ENCODE data around the gene TMEM170A.
A peak's percentile ranks its signal among the peaks of the same experiment; 100 is the strongest.
"Not testable (repeated sequence)": the region's sequence is repeated elsewhere in the genome, so short reads cannot be mapped to it uniquely, and the experiment has no call there.

TMEM170A gene

DNA sequence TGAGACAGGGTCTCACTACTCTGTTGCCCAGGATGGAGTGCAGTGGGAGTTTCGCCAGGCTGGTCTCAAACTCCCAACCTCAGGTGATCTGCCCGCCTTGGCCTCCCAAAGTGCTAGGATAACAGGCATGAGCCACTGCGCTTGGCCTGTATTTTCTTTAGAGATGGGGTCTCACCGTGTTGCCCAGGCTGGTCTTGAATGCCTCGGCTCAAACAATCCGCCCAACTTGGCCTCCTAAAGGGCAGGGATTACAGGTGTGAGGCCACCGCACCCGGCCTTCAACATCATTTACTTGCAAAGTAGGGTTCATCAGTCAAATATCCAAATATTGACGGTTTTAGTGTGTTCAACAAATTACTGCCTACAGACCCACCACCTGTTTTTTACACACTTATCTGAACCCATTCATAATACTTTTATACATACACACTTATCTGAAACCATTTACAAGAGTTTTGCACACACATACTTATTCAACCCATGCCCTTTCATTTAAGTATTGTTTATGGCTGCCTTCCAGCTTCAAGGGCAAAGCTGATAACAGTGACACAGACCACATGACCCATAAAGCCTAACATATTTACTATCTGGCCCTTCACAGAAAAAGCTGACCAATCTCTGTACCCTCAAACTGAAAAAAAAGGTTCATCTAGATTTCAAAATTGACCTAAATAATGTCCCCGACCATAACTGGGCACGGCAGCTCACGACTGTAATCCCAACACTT is 11.9 kb downstream of the TMEM170A start:
- DNase-seq: no peak

DNA sequence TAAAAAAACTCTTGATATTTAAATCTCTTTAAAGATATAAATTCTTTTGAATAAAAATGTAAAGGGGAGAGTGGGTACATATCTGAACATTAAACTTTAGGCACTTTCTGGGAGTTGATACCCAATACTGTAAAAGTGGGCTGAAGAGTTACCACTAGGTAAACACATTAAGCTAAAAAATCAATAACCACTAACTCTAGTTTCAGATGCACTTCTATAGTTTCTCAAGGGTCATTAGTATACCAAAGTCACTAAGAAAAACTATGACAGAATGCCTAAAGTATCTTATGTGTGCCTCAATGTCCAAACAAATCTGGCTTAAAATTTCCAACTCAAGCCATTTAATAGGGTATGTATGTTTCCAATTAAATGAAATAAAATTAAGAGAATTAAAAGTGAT is 18.1 kb downstream of the TMEM170A start:
- DNase-seq: no peak

DNA sequence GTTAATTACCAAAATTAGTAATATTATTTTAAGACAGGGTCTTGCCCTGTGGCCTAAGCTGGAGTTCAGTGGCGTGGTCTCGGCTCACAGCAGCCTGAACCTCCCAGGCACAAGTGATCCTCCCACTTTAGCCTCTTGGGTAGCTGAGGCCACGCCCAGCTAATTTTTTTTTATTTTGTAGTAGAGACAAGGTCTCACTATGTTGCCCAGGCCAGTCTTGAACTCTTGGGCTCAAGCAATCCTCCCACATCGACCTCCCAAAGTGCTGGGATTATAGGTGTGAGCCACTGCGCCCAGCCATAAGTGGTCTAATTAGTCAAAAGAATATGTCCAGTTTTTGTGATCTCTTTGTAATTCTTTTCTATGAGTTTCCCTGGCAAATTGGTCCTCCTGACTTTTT is 19.2 kb downstream of the TMEM170A start:
- no peak for DNase-seq

DNA sequence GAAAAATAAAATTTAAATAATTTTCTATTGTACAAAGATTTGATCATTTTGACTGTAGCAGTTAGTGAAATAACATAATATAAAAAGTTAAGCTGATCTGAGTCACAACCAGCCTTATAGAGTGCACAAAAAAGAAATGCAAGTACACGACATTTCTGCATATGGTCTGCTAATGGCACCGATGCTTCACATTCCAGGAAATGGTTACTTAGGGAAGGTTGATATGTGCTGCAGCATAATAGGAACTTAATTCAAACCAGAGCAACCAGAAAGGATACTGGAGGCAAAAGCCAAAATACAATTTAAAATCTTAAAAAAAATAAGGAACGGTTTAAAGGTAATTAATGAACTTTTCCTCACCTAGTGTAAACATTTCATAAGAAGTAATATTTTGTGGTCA is 21.2 kb downstream of the TMEM170A start:
- DNase-seq: no peak

DNA sequence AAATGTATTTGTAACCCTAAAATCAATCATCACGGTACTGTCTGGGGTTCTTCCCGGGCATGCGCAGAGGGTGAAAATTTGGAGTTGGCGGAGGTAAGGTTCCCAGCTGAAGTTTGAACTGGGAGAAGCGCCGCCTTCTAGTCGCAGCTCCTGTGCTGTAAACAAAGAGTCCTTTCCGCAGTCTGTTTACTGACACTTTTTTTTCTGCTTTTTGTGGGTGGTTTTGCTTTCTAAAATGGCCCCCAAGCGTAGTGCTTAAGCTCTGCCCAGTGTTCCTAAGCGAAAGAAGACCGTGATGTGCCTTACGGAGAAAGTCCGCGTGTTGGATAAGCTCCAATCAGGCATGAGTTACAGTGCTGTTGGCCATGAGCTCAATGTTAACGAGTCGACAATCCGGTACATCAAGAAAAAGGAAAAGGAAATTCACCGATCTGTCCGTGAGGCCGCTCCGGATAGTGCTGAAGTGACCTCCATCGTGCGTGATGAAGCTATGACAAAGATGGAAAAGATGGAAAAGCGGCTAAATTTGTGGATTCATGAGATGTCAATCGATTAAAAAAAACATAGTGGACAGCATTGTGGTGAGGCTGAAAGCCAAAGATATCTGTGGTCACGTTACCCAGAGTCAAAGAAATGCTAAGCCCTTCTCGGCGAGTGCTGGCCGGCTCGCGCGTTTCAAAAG is 30.6 kb downstream of the TMEM170A start:
- DNase-seq: peak; percentile 85

DNA sequence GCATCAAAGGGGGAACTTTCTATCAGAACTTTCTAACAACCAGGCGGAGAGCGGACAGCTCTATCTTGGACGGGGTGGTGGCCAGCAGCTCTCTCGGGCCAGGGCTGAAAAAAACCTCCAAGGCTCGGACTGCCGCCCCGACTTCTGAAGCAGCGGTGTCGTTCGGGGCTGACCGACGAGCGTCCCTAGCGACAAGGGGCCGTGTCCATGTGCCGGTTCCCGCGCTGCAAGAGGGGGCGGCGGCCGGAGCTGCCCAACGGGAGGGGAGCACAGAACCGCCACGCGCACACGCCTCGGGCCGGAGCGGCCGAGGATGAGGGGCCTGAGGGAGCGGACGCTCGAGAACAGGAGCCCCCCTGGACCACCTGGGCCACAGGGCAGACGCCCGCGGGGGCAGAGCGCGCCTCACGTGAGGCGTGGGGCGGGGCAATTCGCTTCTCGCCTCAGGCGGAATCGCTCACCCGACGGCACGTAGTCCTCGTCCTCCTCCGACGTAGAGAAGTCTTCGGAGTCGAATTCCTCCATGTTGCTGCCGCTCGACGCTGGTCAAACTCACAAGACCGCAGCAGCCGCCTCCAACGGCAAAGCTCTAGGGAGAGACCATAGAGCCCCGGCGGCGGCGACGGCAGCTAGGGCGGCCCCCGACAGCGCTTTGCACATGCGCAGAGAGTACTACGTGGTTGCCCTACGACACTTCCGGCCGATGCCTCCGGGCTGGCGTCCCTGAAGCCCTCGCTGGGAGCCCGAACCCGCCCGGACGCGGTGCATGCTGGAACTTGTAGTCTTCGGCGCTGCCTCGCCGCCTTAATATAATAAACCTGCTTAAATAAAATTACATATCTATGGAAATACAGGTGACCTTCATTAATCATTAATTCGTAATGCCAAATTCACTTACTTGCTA is 31.4 kb downstream of the TMEM170A start, which contains the start of gene CFDP1:
CFDP1 (minus strand) TSS at position 676 of the 904 bp plus-strand sequence; CDS start at position 525, 151 bp downstream.
- DNase-seq: peak; percentile 96

DNA sequence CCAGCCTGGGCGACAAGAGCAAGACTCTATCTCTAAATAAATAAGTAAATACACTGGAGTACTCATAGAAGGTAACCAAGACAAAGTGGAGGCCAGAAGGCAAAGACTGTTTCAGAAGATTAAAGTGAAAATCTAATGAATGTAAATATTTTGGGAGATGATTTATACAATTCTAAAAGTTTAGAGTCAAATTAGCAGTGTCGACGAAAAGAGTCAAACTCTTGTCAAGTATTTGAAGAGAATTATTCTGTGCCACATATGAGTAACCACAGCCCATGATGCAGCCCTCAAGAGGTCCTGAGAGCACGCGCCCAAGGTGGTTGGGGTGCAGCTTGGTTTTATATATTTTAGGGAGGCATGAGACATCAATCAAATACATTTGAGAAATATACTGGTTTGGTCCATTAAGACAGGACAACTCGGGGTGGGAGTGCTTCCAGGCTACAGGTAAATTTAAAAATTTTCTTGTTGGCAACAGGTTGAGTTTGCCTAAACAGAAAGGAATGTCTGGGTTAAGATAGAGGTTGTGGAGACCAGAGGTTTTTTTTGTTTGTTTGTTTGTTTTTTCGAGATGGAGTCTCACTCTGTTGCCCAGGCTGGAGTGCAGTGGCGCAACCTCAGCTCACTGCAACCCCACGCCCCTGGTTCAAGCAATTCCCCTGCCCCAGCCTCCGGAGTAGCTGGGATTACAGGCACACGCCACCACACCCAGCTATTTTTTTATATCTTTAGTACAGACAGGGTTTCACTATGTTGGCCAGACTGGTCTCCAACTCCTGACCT is 34.7 kb downstream of the TMEM170A start:
- DNase-seq: no peak

DNA sequence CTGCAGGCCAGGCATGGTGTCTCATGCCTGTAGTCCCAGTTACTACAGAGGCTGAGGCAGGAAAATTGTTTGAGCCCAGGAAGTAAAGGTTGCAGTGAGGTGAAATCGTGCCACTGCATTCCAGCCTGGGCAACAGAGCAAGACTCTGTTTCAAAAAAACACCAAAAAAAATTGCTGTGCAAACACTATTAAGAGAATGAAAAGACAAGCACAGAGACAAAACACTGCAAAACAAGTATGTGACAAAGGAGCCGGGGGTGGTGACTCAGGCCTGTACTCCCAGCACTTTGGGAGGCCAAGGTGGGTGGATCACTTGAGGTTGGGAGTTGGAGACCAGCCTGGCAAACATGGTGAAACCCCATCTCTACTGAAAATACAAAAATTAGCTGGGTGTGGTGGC is 38.0 kb downstream of the TMEM170A start:
- DNase-seq: not testable (repeated sequence)

DNA sequence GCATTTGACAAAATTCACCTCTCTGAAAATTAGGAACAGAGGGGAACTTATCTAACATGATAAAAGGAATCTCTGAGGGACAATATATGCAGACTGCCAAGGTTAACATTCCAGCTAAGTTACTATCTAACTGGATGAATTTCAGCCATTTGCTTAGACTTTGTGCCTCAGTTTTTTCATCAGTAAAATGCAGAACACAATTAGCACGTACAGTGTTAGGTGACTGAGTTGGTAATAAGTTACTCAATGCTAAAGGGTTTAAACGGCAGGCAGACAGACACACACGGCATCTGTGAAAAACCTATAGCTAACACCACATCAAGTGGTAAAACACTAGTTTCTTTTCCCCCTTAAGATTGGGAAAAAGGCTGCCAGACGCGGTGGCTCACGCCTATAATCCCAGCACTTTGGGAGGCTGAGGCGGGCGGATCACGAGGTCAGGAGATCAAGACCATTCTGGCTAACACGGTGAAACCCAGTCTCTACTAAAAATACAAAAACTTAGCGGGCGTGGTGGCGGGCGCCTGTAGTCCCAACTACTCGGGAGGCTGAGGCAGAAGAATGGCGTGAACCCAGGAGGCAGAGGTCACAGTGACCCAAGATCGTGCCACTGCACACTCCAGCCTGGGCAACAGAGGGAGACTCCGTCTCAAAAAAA is 40.3 kb downstream of the TMEM170A start:
- DNase-seq: not testable (repeated sequence)

DNA sequence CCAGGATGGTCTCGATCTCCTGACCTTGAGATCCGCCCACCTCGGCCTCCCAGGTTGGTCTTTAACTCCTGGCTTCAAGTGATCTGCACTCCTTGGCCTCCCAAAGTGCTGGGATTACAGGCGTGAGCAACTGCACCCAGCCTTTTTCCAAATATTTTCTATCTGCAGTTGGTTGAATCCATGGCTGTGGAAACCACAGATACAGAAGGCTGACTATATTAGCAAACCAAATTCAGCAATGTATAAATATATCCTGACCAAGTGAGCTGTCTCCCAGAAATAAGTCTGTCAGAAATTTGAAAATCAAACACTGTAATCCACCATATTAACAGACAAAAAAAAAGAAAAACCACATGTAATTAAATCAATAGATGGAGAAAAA is 40.8 kb downstream of the TMEM170A start:
- no peak for DNase-seq

DNA sequence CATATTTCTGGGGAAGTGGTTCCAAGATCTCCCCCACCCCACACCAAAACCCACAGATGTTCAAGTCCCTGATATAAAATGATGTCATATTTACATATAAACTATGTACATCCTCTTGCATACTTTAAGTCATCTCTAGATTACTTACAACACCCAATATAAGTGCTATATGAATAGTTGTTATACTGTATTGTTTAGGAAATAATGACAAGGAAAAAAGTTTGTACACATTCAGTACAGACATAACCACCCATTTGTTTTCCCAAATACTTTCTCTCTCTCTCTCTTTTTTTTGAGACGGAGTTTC is 42.7 kb downstream of the TMEM170A start:
- DNase-seq: no peak

DNA sequence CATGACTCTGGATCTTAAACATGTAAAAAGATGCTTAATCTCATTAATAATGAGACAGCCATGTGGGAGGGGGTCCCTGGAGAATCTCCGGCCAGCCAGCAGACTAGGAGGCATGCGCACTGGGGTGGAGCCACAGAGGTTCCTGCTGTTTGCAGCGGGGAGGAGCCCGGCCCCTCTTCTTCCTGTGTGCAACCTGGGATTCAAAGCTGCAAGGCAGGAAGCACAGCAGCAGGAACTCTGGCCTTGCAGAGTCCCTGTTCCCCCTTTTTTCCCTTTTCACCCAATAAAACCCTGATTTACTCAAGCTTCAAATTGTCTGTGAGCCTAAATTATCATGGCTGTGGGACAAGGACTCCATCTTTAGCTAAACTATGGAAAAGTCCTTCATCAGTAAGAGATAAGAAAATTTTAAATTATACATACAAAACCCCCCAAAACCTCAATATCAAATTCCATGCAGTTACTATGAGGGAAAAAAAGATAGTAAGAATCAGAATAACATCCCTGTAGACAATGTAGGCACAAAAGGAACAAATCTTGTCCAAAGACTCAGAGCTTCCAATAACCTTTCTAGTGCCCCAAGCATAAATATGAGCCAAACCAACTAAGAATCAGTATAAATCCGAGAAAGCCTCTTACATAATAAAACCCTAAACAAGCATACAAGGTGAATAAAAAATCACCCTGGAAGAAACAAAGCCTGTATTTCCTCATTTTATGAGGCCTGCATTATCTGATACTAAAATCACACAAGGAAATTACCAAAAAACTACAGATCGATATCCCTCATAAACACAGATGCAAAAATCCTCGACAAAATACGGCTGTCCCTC is 43.3 kb downstream of the TMEM170A start:
- DNase-seq: peak; percentile 5

DNA sequence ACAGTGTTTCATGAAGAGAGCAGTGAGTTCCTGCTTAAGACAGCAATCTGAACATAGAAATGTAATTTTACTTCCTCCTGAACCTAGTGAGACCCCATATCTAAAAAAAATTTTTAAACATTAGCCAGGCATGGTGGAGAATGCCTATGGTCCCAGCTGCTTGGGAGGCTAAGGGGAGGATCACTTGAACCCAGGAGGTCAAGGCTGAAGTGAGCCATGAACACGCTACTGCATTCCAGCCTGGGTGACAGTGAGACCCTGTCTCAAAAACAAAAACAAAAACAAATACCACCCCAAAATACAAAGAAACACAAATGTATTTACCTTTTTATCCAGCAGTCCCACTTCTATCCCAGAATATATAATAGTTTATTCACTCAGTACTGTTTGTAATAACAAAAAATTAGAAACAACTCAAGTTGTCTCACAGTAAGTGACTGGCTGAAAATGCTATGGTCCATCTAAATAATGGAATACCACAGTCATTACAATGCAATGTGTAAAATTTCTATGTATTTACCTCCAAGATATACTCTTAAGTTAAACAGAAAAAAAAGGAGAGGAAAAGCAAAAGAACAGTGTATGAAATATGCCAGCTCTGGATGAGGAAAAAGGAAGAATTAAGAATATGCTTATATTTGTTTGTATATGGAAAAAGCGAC is 47.5 kb downstream of the TMEM170A start:
- DNase-seq: no peak

DNA sequence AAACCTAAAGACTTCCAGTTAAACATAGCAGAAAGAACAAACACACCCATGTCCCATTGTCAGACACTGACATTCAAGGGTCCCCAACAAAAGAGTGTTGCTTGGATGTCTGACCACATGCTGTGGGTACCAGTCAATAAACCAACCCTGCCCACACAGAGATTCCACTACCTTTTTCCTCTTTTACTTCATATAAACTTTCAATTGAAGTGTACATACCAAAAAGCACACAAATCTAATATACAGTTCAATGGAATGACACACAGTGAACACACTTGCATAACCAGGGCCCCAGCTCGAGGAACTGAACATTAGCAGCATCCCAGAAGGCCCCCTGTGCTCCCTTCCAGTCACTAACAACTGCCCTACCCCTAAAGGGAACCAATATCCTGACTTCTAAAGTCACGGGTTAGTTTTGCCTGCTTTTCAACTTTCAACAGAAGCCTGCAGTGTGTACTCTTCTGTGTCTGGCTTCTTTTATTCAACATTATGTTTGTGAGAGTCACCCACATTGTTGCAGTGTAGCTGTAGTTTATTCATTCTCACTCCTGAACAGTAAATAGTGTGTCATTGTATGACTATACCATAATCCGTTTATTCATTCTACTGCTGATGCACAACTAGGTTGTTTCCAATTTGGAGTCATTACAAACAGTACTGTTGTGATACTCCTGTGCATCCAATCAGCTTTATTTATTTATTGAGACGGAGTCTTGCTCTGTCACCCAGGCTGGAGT is 49.2 kb downstream of the TMEM170A start:
- no peak for DNase-seq

DNA sequence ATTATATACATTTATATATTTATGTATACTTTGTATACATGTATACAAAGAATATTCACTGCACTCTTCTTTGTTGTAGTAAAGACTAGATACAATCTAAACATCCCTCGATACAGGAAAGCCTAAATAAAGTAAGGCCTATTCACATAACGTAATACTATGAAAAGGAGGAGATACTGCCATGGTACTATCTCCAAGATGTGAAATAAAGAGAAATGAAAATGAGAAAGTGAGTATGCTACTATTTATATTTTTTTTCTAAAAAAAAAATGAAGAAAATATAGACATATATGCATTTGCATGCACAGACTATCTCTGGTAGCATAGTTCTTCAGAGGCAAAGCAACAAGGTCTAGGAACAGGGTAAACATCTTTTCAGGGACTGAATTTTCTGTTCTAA is 50.5 kb downstream of the TMEM170A start:
- DNase-seq: no peak

DNA sequence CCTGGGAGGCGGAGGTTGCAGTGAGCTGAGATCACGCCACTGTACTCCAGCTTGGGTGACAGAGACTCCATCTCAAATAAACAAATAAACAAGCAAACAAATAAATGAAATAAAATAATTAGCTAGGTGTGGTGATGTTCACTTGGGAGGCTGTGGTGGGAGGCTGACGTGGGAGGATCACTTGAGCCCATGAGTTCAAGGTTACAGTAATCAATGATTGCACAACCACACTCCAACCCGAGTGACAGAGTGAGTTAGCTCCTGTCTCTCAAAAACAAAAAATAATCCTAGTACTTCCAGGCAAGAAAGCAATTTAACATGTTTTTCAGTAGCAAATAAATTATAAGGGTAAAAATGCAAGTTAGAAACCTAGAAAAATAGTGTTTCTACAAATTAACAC is 57.5 kb downstream of the TMEM170A start:
- no peak for DNase-seq

DNA sequence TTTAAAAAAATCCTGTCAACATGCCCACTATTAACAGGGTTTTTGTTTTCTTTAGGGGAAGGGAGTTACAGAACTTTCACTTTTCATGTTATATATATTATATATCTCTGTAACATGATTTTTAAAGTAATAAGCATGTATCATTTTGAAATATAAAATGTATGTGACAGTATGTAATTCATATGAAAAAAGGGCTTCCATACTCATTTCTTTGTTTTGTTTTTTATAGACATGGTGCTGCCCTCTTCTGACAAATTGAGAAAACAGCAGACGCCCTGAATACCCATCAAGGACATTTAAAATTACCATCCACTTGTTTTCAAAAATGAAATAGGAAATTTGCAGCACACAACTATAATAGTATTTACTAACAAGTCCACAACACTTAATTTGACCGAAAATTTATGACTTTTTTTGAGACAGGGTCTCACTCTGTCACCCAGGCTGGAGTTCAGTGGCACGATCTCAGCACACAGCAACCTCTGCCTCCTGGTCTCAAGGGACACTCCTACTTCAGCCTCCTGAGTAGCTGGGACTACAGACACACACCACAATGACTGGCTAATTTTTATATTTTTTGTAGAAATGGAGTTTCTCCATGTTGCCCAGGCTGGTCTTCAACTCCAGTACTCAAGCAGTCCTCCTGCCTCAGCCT is 61.5 kb downstream of the TMEM170A start:
- peak; percentile 12 for DNase-seq

DNA sequence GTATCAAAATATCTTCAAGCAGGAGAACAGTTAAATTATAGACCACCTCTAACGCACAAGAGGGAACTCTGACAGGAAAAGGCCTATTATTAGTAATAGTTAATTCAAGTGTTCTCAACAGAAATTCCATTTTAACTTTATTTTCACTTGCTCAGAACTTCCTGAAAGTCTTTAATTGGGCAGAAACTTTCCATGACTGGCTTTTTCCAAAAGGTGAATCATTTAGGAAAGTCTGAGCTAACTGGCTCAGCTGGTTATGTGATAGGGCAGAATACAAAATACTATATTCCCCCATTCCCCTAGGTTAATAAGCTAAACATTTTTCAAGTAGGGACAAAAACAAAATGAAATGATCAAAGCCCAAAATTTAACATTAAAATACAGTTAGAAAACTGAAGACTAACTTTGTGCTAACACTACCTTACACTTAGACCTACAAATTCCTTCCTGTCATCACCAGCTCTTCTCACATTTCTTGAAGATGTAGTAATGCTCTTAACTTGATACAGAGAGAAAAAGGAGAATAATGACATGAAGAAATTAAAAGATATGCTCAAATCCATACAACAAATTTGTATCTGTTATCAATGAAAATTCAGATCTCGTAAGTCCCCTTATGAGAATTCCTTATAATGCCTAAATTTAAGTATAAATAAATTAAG is 62.2 kb downstream of the TMEM170A start:
- DNase-seq: no peak

DNA sequence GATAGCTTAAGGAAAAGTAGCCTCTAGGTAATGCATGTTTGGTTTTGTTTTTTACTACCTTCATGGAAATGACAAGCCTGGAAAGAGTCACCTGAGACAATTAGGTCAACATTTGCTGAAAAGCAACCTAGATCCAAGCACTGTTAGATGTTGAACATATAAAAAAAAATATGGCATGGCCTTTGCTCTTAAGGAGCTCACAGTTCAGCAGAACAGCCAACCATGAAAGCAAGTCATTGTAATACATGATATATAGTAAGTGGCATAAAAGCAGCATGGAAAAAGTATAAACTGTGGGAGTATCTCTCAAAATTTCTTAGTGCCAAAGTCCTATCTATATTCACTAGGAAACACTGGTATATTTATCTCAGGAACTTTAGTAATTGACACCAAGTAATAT is 62.8 kb downstream of the TMEM170A start:
- no peak for DNase-seq

Measured in central memory CD4-positive, alpha-beta T cell (primary cell).